Measurements from ENCODE around the gene KYNU. TPM values are rescaled to one million over a fixed set of nuclear protein-coding genes. Genes with fewer than 3 reads are reported as not detected.
A peak's percentile ranks its signal among the peaks of the same experiment; 100 is the strongest.

Gene KYNU
- polyA plus RNA-seq, 1 experiment: 4.5 TPM

GRCh38 chr2:142918624-142919023 is 41.2 kb downstream of the KYNU start:
- TF ChIP-seq, protein P1, sequence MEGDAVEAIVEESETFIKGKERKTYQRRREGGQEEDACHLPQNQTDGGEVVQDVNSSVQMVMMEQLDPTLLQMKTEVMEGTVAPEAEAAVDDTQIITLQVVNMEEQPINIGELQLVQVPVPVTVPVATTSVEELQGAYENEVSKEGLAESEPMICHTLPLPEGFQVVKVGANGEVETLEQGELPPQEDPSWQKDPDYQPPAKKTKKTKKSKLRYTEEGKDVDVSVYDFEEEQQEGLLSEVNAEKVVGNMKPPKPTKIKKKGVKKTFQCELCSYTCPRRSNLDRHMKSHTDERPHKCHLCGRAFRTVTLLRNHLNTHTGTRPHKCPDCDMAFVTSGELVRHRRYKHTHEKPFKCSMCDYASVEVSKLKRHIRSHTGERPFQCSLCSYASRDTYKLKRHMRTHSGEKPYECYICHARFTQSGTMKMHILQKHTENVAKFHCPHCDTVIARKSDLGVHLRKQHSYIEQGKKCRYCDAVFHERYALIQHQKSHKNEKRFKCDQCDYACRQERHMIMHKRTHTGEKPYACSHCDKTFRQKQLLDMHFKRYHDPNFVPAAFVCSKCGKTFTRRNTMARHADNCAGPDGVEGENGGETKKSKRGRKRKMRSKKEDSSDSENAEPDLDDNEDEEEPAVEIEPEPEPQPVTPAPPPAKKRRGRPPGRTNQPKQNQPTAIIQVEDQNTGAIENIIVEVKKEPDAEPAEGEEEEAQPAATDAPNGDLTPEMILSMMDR (IDR thresholded peaks at IDR 0.05; ENCODE audit: low read depth, low read length): no peak
- no peak overlapping the region for H3K27ac ChIP-seq (ENCODE audit: low read depth, low read length)
- peak; percentile 29 for DNase-seq (ENCODE audit: low read depth, low spot score)
- no peaks in the 10 kb centered on the region for H3K9me3 ChIP-seq (ENCODE audit: control insufficient read depth, insufficient read depth, low read length)
- POLR2A ChIA-PET: no interaction called here
- no peaks in the 10 kb centered on the region for H3K27me3 ChIP-seq (ENCODE audit: control insufficient read depth, insufficient read depth, low read length)
- no peak overlapping the region for H3K4me3 ChIP-seq (ENCODE audit: low read depth, low read length)
- CTCF ChIA-PET: interaction anchor here (1.2 kb wide), 1 partner anchor 14 kb away, joined by 3 read pairs; no protein-coding TSS in a partner anchor

GRCh38 chr2:142920571-142920970 is 43.1 kb downstream of the KYNU start:
- DNase-seq (ENCODE audit: low read depth, low spot score): no peak
- Histone ChIP-seq H3K27ac (ENCODE audit: low read depth, low read length) (no peak overlapping the region), H3K27me3 (ENCODE audit: control insufficient read depth, insufficient read depth, low read length) (no peaks in the 10 kb centered on the region), H3K9me3 (ENCODE audit: control insufficient read depth, insufficient read depth, low read length) (no peaks in the 10 kb centered on the region), H3K4me3 (ENCODE audit: low read depth, low read length) (no peak overlapping the region)
- POLR2A ChIA-PET: interaction anchor here (0.6 kb wide), 1 partner anchor 213 kb away, joined by 3 read pairs; no protein-coding TSS in a partner anchor
- CTCF ChIA-PET: no interaction called here
- TF ChIP-seq, protein P1 (IDR thresholded peaks at IDR 0.05; ENCODE audit: low read depth, low read length): no peak

DNA sequence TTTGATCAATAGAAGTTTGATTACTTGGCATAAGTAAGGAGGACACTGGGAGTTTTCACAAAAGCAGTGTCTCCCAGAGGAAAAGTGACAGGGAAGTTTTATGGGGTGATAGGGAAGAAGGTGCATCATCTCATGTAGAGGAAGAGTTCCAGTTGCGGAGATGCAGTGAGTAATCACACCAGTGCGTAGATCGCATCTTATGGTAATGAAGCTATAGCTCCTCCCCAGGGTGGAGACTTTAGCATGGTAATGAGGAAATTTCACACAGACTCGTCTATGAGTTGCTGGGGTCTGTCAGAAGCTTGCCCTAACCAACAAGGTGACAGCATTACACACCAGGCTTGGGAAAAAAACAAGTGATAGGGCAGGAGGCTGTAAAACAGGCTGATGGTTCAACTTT is 49.0 kb downstream of the KYNU start:
- H3K4me3 ChIP-seq (ENCODE audit: low read depth, low read length): no peak overlapping the region
- CTCF ChIA-PET: interaction anchor here (0.8 kb wide), 1 partner anchor 11 kb away, joined by 3 read pairs; no protein-coding TSS in a partner anchor
- no peak overlapping the region for H3K27ac ChIP-seq (ENCODE audit: low read depth, low read length)
- no peaks in the 10 kb centered on the region for H3K27me3 ChIP-seq (ENCODE audit: control insufficient read depth, insufficient read depth, low read length)
- no peak for DNase-seq (ENCODE audit: low read depth, low spot score)
- no peaks in the 10 kb centered on the region for H3K9me3 ChIP-seq (ENCODE audit: control insufficient read depth, insufficient read depth, low read length)
- TF ChIP-seq, protein P1 (IDR thresholded peaks at IDR 0.05; ENCODE audit: low read depth, low read length): no peak
- POLR2A ChIA-PET: no interaction called here

DNA sequence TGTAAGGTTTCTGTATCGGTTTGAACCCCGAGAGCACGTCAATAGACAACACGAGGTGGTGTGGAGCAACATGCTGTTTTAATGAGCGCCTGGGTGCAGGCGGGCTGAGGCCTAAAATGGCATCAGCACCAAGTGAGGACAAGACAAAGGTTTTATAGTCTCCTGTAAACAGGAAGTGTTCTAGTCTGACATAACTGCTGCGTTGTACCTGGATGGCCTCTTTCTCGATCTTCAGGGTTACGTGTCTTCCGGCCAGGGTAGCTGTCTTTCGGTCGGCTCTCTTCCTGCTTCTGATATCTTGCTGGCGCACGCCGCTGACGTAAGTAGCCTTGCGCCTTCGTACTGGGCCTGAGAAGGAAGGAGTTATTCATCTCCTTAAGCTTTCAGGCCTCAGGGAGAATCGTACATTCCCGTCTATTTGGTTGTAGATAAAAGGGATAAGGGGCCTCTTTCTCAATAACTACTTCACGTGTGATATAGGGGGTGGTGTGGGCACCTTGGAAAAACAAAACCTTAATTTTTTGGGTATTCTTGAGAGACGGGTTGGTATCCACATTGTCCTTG is 53.5 kb downstream of the KYNU start:
- Histone ChIP-seq H3K9me3 (ENCODE audit: control insufficient read depth, insufficient read depth, low read length) (no peaks in the 10 kb centered on the region), H3K27ac (ENCODE audit: low read depth, low read length) (no peak overlapping the region), H3K27me3 (ENCODE audit: control insufficient read depth, insufficient read depth, low read length) (no peaks in the 10 kb centered on the region), H3K4me3 (ENCODE audit: low read depth, low read length) (no peak overlapping the region)
- no peak for DNase-seq (ENCODE audit: low read depth, low spot score)
- ChIA-PET CTCF (no interaction called here), POLR2A (no interaction called here)
- TF ChIP-seq, protein P1 (IDR thresholded peaks at IDR 0.05; ENCODE audit: low read depth, low read length): no peak

- ChIA-PET CTCF (no interaction called here), POLR2A (no interaction called here)
- Histone ChIP-seq H3K9me3 (ENCODE audit: control insufficient read depth, insufficient read depth, low read length) (no peaks in the 10 kb centered on the region), H3K27me3 (ENCODE audit: control insufficient read depth, insufficient read depth, low read length) (no peaks in the 10 kb centered on the region), H3K4me3 (ENCODE audit: low read depth, low read length) (no peak overlapping the region), H3K27ac (ENCODE audit: low read depth, low read length) (no peak overlapping the region)
- TF ChIP-seq, protein P1 (IDR thresholded peaks at IDR 0.05; ENCODE audit: low read depth, low read length): no peak
- DNase-seq (ENCODE audit: low read depth, low spot score): no peak
These were observed 56.5 kb downstream of the KYNU start for GRCh38 chr2:142933916-142934315.
